HG03460 (cell line): Measurements from ENCODE around the gene RAD51D.
"Not testable (repeated sequence)": the region's sequence is repeated elsewhere in the genome, so short reads cannot be mapped to it uniquely, and the experiment has no call there.

ENCODE experiments used
- ATAC-seq: cut with Tn5 transposase; IDR thresholded peaks from one replicate; pipeline ENCODE4 v1.9.1; 2021; ENCODE audit not compliant: unreplicated experiment

Gene RAD51D

GRCh38 chr17:35119370-35120165 is at the start of gene RAD51D:
TSS of gene RAD51D (minus strand) at chr17:35119860. CDS start at chr17:35119613, 247 bp downstream.
- peak; percentile 74 for ATAC-seq

DNA sequence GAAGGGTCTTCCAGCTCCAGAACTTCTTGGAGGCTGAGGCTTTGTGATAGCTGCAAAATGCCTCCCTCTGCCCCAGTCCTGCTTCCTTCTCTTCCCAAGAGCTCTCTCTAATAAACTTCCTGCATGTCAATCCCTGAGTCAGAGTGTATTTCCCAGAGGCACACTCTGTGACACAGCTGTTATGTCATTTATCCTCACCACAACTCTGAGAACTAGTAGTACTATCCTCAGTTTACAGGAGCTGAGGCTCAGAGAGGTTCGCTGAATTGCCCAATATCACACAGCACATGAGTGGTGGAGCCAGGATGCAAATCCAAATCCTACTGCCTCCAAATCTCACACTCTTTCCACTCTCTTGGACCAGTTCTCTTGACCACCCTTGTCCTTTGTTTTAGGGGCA is 48.0 kb upstream of the RAD51D start:
- no peak for ATAC-seq

- ATAC-seq = no peak
Measured at GRCh38 chr17:35167046-35167445, 47.4 kb upstream of the RAD51D start.

DNA sequence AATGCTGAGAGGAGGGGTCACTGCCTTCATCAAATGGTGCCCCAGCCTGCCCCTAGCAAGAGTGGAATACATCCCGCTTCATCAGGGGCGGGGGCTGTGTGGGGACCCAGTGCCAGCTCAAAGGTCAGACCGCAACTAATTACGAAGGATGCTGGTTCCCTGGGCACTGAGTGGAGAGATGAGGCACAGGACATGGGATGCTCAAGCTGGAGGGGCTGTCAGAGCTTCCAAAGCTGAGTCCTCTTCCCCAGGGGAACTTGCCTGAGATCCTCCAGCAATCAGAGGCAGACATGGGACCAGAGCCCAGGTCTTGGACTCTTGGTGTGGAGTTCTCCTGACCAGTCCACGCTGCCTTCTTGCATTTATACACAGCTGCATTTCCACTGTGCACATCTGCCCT is 46.9 kb upstream of the RAD51D start:
- ATAC-seq = no peak

- no peak for ATAC-seq
Measured at GRCh38 chr17:35164716-35165115, 45.1 kb upstream of the RAD51D start.

DNA sequence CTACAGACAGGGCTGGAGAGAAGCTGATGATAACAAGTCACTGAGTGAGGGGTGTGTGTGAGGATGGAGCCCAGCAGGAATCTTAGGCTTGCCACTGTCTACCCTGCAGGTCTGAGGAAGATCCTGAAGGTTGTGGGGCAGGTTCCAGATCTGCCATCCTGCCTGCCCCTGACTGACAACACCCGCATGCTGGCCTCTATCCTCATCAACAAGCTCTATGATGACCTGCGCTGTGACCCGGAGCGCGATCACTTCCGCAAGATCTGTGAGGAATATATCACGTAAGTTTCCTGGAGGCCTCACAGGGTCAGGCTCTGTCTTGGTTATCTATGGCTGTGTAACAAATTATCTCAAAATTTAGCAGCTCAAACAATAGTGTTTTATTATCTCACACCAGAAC is 44.2 kb upstream of the RAD51D start:
- ATAC-seq = no peak

DNA sequence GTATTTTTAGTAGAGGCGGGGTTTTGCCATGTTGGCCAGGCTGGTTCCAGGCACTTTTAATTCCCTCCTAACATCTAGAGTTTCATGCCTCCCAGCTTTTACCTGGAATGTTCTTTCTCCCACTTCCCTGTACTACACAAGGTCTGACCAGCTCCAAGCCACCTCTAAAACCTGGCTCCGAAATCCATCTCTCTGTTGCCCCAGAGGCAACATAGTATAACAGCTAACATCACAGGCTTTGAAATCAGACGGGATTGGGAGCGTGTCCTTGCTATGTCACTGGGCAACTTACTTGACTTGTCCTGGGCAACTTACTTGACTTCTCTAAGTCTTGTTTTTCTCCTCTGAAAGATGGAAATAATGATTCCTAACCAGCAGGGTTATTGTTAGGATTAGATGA is 43.1 kb upstream of the RAD51D start:
- no peak for ATAC-seq

GRCh38 chr17:35161281-35161761 is 41.7 kb upstream of the RAD51D start:
- ATAC-seq = no peak

DNA sequence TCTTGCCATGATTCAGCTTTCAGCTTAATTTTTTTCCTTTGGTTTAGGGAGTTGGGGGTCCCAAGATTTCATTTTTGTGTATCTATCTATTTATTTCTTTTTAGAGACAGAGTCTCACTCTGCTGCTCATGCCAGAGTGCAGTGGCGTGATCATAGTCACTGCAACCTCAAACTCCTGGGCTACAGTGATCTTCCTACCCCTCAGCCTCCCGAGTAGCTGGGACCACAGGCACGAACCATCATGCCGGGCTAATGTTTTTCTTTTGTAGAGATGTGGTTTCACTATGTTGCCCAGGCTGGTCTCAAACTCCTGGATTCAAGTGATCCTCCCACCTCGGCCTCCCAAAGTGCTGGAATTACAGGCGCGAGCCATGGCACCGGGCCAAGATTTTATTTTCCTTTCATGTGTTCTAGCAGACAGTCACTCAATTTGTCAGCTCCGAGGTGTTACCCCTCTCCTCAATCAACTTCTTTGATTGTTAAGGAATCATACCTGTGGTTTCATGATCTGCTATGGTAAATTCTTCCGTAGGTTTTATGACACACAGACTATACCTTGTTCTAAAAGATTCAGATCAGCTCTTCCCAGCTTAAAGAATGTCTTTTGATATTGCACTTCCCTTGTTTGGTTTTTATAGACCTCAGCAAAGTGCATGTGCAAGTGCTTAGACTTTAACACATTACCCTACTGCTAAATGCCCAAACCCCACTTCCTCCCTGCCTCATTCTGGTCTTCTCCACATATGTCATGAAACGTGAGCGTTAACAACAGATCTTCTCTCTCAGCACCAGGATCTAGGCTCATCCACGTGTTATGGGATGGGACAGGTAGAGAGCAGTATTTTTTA is 40.9 kb upstream of the RAD51D start:
- ATAC-seq = no peak

GRCh38 chr17:35159940-35160339 is 40.3 kb upstream of the RAD51D start:
- ATAC-seq = no peak

DNA sequence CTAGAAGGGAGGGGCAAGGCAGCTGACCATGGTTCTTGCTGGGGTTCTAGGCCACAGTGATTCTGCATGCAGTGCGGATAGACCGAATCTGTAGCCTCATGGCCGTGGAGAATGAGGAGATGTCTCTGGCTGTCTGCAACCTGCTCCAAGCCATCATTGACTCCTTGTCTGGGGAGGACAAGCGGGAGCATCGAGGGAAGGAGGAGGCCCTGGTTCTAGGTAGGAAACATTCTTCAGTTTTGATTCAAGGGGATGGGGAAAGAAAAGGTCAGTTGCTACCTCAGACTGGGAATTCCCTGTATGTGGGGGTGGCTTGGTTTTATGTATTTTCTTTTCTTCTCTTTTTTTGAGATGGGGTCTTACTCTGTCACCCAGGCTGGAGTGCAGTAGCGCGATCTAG is 35.6 kb upstream of the RAD51D start:
- no peak for ATAC-seq

DNA sequence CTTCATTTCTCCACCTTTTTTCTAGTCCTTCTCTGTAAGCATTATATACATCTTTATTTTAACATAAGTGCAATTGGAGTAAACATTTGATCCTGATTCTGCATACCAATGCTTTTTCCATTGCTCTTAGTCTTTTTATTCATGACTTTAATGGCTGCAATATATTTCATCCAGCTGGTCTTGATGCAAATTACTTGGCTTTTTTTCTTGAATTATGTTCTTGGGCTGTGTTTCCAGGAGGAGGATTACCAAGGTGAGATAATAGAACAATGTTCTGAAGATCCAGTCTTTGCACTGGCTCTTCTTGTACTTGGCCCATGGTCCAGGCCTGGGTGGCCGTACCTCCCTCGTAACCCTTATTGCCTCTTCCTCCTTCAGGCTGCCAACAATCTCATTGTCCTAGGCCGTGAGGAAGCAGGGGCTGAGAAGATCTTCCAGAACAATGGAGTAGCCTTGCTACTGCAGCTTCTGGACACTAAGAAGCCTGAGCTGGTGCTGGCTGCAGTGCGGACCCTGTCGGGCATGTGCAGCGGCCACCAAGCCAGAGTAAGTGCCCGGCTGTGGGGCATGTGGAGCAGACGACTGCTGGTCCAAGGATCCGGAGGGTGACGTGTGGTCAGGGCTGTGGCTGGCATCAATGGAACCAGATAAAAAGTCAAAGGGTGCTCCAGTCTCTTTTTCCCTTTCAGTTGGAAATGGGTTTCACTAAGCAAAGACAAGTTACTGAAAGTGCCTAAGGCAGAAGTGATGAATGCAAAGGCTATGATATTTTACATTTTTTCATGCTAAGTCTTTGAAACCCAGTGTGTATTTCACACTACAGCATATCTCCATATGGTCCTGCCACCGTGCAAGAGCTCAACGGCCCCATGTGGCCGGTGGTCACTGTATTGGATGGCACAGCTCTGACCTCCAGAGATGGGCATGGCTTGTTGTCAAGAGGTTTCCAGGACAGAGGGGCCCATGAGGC is 34.8 kb upstream of the RAD51D start:
- no peak for ATAC-seq

GRCh38 chr17:35152421-35153140 is 32.9 kb upstream of the RAD51D start:
- no peak for ATAC-seq

GRCh38 chr17:35151080-35151479 is 31.4 kb upstream of the RAD51D start:
- not testable (repeated sequence) for ATAC-seq

DNA sequence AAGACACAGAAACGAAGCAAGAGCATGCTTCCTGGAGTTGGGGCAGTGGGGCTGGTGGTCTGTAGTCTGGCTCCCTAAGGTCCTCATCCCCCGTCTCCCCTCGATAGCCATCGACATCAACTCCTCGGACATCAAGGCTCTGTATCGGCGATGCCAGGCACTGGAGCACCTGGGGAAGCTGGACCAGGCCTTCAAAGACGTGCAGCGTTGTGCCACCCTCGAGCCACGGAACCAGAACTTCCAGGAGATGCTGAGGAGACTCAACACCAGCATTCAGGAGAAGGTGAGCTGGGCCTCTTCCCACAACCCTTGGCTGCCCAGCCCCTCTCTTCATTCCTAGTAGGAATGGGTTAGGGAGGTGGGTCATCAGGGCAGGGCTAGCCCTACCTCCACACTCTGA is 30.3 kb upstream of the RAD51D start:
- ATAC-seq = no peak

GRCh38 chr17:35148144-35148543 is 28.5 kb upstream of the RAD51D start:
- no peak for ATAC-seq

GRCh38 chr17:35147375-35147905 is 27.8 kb upstream of the RAD51D start, which contains the start of gene UNC45B:
TSS of gene UNC45B (plus strand) at chr17:35147817. CDS start at chr17:35148264, 447 bp downstream.
- ATAC-seq = no peak

- no peak for ATAC-seq
Measured at GRCh38 chr17:35146214-35146833, 26.7 kb upstream of the RAD51D start.

DNA sequence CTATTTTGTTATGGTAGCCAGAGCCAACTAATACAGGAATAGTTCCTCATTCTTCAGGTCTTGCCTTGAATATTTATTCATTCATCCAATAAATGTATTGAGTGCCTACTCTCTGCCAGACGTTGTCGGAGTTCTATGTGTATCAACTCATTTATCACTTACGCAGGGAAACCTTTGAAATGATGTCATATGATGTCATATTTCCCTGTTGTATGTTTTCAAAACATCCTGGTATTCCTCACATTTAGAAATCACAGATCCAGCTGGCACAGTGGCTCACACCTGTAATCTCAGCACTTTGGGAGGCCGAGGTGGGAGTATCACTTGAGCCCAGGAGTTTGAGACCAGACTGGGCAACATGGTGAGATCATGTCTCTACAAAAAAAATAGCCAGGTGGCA is 25.2 kb upstream of the RAD51D start:
- ATAC-seq = no peak

- no peak for ATAC-seq
Measured at GRCh38 chr17:35142467-35142796, 22.8 kb upstream of the RAD51D start.
